ENCODE data around the gene GCSAM.

The GCSAM gene
- total RNA-seq, result 0 to 2.1 (median 0.32) reads per million in 17 experiments

- DNase-seq, result peak; percentile 86 to 93 (median 92)
These were observed at the start of gene GCSAM for GRCh38 chr3:112132975-112133448. GCSAM (minus strand) TSS chr3:112133248; CDS start chr3:112133120, 128 bp downstream.

GRCh38 chr3:112175646-112176045, 42.6 kb upstream of the GCSAM start:
- DNase-seq, result no peak

- no peak for DNase-seq
These were observed 42.0 kb upstream of the GCSAM start for GRCh38 chr3:112175037-112175436.

DNA sequence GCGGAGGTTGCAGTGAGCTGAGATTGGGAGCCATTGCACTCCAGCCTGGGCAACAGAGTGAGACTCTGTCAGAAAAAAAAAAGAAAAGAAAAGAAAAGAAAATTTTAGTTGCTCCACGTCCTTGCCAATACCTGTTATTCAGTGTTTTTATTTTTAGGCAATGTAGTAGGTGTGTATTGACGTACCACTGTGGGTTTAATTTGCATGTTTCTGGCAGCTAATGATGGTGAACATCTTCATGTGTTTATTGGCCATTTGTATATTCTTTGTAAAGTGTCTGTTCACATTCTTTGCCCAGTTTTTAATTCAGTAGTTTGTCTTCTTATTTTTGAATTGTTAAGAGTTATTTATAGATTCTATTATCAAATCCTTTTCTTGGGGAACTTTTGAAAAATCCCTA, 38.1 kb upstream of the GCSAM start:
- DNase-seq, result no peak

DNA sequence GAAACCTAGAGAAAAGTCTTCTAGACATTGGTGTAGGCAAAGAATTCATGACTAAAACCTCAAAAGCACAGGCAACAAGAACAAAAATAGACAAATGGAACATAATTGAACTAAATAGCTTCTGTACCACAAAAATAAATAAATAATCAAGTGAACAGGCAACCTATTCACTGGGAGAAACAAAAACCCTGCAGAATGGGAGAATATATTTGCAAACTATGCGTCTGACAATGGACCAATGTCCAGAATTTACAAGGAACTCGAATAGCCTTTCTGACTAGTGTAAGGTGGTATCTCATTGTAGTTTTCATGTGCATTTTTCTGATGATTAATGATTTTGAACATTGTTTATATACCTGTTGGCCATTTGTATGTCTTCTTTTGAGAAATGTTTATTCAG, 37.0 kb upstream of the GCSAM start:
- no peak for DNase-seq

DNA sequence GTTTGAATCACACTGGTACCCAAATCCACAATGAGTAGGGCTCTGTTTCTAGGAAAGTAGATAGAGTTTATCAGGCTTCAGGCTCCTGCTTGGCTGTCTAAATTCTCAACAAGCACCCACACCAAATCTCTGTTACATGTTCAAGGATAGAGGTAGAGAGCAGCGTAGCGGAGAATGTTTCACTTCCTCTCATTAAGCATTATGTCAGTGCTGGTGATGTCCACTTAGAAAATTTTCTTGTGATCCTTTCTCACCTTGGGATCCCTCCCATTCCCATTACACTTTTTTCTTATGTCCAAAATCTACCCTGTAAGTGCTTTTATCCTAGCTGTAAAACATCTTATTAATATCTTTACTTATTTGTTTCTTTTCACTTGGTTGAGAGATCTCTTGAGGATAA, 34.7 kb upstream of the GCSAM start:
- no peak for DNase-seq

GRCh38 chr3:112149136-112149535, 16.1 kb upstream of the GCSAM start:
- DNase-seq, result no peak

DNA sequence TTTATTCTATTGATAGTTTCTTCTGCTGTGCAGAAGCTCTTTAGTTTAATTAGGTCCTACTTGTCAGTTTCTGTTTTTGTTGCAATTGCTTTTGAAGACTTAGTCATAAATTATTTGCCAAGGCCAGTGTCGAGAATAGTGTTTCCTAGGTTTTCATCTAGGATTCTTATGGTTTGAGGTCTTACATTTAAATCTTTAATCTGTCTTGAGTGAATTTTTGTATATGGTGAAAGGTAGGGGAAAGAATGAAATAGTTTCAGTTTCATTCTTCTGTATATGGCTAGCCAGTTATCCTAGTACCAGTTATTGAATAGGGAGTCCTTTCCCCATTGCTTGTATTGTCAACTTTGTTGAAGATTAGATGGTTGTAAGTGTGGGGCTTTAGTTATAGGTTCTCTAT, 10.6 kb upstream of the GCSAM start:
- DNase-seq, result no peak

DNA sequence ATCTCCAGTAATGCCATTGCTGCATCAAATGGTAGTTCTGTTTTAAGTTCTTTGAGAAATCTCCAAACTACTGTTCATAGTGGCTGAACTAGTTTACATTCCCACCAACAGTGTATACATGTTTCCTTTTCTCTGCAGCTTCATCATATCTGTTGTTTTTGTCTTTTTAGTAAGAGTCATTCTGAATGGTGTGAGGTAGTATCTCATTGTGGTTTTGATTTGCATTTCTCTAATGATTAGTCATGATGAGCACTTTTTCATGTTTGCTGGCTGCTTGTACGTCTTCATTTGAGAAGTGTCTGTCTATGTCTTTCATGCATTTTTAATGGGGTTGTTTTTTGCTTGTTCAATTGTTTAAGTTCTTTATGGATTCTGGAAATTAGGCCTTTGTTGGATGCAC, 10.2 kb upstream of the GCSAM start:
- DNase-seq, result no peak

DNA sequence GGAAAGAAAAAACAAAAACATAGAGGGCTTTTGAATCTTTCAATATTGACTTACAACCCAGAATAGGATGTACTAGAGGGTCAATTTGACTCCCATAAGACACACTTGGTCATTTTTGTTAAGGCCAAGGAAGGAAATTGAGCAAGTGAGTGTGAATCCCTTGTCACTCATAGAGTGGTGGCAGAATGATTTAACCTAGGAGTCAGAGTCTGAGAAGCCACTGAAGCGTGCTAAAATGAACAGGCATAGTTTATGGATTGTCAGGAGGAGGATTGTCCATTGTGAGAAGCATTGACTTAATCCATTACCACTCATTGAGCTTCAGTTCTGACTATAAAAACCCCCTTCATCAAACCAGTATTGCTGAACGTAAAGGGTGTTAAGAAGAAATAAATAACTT, 8.2 kb upstream of the GCSAM start:
- DNase-seq, result no peak

DNA sequence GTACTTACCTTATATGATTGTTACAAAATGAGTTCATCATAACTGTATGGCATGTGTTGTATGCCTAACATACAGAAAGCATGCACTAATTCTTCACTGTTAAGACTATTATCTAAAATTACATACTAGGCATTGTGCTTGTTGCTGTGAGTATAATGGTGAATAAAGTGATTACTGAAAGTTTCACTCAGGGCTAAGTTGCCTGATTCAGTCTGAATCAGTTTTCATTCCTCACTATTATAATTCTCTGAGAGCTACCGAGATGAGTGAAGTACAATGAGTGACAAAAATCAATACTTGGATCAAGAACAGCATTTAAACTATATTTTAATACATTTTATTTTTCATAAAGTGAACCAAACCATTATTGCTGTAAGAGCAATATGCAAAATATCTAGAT, 7.5 kb upstream of the GCSAM start:
- DNase-seq, result no peak

- peak in 3 of 4 experiments; percentile 22 to 61 (median 46) for DNase-seq
These were observed 5.3 kb upstream of the GCSAM start for GRCh38 chr3:112138219-112138969.

GRCh38 chr3:112137781-112138180, 4.7 kb upstream of the GCSAM start:
- peak; percentile 18 to 57 (median 38) for DNase-seq

GRCh38 chr3:112136959-112137693, 4.1 kb upstream of the GCSAM start:
- DNase-seq, result peak; percentile 65 to 76 (median 68)

DNA sequence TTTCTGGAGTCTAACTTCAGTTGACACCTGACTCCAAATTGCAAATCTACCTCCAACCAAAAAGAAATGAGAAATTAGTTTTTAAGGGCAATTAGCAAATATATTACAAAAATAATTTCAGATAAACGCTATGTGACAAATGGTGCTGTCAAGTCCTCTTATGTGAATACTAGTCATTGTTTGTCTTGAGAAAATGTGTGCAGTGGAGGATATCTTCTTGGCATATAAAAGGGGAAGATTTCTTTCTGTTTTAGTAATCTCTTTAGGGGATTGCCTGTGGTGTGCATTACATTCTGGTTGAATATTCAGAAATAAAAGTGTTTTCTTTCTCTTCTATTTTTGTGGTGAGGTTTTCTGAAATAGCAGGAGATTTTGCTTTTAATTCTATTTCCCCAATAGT, 3.0 kb upstream of the GCSAM start:
- DNase-seq, result no peak

DNA sequence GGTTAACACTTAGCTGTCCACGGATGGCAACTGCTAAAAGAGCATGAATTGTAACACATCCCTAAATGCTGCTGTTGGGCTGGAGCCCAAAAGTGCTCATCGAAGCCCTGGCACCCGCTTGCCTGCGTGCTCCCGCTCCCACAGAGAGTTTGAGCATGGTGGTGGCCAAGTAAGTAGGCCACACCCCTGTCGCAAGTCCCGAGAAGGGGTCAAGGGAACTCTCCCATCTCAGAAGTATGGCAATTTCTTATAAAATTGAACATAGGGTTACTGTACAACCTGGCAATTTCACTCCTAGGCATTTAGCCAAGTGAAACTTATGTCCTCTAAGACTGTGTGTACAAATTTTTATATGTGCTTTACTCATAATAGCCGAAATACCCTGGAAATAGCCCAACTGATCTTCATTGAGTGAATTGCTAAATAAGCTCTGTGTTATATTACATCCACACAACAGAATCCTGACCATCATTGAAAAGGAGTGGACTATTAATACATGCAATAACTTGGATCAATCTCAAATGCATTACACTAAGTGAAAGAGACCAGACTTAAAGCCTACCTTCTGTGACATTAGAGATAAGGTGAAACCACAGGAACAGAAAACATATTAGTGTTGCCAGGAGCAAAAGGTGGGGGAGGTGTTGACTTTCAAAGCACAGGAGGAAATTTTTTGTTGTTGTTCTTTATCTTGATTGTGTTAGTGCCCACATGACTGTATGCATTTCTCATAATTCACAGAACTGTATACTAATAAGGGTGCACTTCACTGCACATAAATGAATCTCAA, 1.5 kb upstream of the GCSAM start:
- no peak for DNase-seq

DNA sequence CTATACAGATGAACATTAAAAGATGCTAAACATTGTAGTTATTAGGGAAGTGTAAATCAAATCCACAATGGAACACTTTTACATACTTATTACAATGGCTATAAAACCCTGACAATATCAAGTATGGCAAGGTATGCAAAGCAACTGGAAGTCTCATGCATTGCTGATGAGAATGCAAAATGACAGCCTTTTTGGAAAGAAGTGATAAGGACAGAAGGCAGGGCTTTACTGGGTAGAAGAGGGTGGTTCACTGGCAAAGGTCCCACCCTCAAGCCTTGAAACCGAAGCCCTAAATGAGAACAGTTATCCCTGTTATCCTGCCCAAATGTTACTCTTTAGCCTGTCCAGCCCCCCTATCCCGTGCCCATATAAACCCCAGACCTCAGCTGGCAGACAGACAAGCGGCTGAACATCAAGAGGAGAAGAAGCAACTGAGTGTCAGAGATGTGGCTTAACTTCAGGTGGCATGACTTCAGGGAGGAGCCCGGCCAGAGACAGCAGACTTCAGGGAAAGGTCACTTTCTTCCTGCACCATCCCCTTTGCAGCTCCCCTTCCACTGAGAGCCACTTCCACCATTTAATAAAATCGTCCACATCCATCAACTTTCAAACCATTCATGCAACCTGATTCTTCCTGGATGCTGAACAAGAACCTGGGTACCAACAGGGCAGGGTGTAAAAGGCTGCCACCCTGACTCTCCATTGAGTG, 732 bp upstream of the GCSAM start:
- DNase-seq, result no peak

DNA sequence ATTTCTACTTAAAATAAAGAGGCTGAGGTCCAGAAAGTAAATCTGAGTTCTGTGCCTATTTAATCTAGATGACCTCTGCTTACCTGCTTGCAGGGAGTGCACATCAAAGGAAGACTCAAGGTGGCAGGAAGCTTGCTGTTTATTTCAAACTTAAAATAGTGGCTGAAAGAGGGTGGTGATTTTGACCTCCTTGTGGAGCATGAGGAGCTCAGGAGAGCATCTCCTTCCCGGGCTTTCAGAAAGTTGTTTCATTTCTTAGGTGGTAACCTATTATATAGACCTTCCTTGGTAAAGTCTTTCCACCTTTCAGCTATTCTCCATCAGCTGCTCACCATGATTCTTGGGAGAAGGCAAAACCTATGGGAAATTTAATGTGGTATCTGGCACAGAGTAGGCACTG, 494 bp downstream of the GCSAM start:
- no peak for DNase-seq

DNA sequence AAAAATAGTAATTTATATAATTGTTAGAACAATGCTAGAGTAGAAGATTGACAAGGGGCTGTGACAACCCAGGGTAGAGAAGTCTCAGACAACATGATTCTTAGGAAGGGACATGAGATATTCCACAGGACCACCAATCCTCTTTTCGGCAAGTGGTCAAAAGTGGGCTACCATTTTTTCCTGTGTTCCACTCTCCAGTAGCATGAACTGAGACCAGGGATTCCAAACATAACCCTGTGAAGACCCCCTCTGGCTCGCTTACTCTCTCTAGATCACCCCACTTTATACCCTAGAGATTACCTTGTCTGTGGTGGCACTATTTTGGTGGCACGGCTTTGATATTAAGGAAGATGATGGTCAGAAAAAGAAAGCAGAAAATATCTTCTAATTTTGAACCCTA, 960 bp downstream of the GCSAM start:
- no peak for DNase-seq

- no peak for DNase-seq
These were observed 1.9 kb downstream of the GCSAM start for GRCh38 chr3:112131111-112131510.

DNA sequence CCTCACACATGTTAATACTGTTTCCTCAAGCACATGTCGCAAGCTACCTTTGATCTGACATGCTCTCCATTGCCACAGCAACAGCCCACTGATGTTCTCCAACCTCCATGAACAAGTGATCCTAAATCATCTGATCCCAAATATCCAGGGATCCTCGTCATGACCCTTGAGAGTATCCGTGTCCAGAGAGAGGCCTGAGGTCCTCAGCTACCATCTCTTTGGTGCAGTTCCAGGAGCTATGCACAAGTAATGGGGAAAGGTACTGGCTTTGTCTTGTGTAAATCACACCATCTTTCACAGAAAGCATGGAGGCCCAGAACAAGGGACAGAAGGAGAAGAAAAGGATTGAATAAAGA, 2.4 kb downstream of the GCSAM start:
- no peak for DNase-seq

DNA sequence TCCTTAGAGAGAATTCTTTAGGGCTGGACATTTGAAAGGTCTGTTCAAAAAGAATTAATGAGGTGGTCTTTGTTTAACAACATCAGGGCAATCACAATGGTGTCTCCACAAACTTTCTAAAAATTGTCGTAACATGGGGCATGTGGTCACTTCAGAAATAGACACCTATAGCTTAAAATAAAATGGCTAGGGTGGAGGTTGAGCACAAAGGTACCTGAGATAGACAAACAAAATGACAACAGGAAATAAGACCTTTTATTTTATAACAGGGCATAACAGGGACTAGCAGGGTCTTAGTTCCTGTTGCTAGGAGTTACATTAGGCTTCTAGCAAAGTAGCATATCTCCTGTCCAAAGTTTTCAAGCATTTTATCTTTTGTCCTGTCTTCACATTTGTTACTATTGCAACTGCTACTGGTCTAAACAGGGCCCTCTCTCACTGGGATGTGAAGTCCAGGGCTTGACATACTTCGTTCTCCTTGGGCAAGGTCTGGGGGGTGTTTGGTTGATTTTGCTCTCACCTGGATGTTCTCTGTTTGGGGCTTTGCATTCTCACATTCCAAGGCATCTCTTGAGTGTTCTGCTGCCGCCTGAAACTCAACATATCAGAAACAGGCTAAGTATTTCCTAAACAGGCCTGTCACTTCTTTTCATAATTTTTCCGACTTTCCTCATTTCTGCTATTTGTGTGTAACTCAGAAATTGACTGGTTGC, 3.0 kb downstream of the GCSAM start:
- no peak for DNase-seq
